Measurements from ENCODE around the gene STK16. TPM values are rescaled to one million over a fixed set of nuclear protein-coding genes. Genes with fewer than 3 reads are reported as not detected.

The STK16 gene
- total RNA-seq, 1 donor from 2014 or later, result 29.8 TPM

DNA sequence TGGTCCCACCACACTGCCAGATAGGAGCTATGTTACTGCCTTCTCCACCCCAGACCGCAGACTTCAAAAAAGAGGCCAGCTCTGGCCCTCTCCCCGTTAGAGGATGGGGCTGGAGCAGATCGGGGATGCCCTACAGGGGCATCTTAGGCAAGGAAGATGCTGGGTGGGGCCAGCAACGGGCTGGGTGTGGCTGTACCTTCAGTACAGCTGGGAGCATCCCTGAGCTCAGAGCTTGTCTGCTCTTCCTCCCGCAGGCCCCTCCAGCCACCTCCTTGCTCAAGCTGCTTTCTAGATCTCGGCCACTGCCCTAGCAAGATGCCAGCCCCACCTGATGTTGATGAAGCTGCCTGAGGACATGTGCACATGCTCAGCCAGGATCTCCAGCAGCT, 54.1 kb downstream of the STK16 start:
- intact Hi-C loops (cut with micrococcal nuclease), result loop anchor here (5.0 kb wide), 2 partner anchors 88 to 122 kb away; partner anchors contain the start of genes CNPPD1, DNPEP and RETREG2

Other genes with a start within 250 kb of the STK16 start
- not detected in 2 replicates for gene CFAP65, start 204.0 kb upstream of the STK16 start, total RNA-seq
- gene IHH, start 184.6 kb upstream of the STK16 start, total RNA-seq, result 0.20 TPM in 1 of 2 replicates, not detected in the other
- gene NHEJ1, start 84.7 kb upstream of the STK16 start, total RNA-seq, result 18.8 and 20.0 TPM in 2 replicates
- 1.5 and 2.1 TPM in 2 replicates for gene SLC23A3, start 75.5 kb upstream of the STK16 start, total RNA-seq
- 67.3 and 70.8 TPM in 2 replicates for gene CNPPD1, start 68.6 kb upstream of the STK16 start, total RNA-seq
- 79.8 and 81.1 TPM in 2 replicates for gene RETREG2, start 67.2 kb upstream of the STK16 start, total RNA-seq
- 53.0 and 54.6 TPM in 2 replicates for gene ZFAND2B, start 38.7 kb upstream of the STK16 start, total RNA-seq
- 13.8 and 14.0 TPM in 2 replicates for gene ABCB6, start 26.5 kb upstream of the STK16 start, total RNA-seq
- gene ATG9A, start 15.8 kb upstream of the STK16 start, total RNA-seq, result 37.2 and 51.6 TPM in 2 replicates
- 80.1 and 83.0 TPM in 2 replicates for gene ANKZF1, start 15.7 kb upstream of the STK16 start, total RNA-seq
- gene GLB1L, start within 50 bp of the STK16 start, total RNA-seq, result 3.7 and 5.7 TPM in 2 replicates
- not detected in 2 replicates for gene TUBA4B, start 7.8 kb downstream of the STK16 start, total RNA-seq
- gene TUBA4A, start 8.4 kb downstream of the STK16 start, total RNA-seq, result 331 and 334 TPM in 2 replicates
- 32.1 and 34.0 TPM in 2 replicates for gene DNAJB2, start 33.9 kb downstream of the STK16 start, total RNA-seq
- gene PTPRN, start 63.9 kb downstream of the STK16 start, total RNA-seq, result not detected in 2 replicates
- gene RESP18, start 87.3 kb downstream of the STK16 start, total RNA-seq, result not detected in 2 replicates
- gene DNPEP, start 142.4 kb downstream of the STK16 start, total RNA-seq, result 67.6 and 80.2 TPM in 2 replicates
- not detected in 2 replicates for gene DES, start 172.9 kb downstream of the STK16 start, total RNA-seq
- gene SPEG, start 189.4 kb downstream of the STK16 start, total RNA-seq, result 0.32 and 0.75 TPM in 2 replicates

Measured in T-helper 2 cell treated with Interferon-gamma antibody and Interleukin-4, amounts not matched to agents 100 ng/mL and 5 ng/mL, for 36 hours (primary cell).